H9 (cell line): ENCODE data around the gene CSDE1. TPM values are rescaled to one million over a fixed set of nuclear protein-coding genes. Genes with fewer than 3 reads are reported as not detected.

Experiments used
- DNase-seq: peaks from one replicate; pipeline ENCODE4 v3.0.0-alpha.2; 2017
- H2AFZ ChIP-seq: one replicate; pipeline ENCODE4 v1.6.1; 2013; ENCODE audit warnings: mild to moderate bottlenecking, low read length, control low read depth, moderate library complexity
- H2AK5ac ChIP-seq: 2 replicates; pipeline ENCODE4 v1.6.1; 2013; ENCODE audit warnings: low read length, control low read depth, mixed read lengths; ENCODE audit not compliant: insufficient read length
- H2BK120ac ChIP-seq: one replicate; pipeline ENCODE4 v1.6.1; 2013; ENCODE audit warnings: low read depth, mild to moderate bottlenecking, low read length, control low read depth, inconsistent platforms; ENCODE audit not compliant: poor library complexity, severe bottlenecking
- H2BK12ac ChIP-seq: 2 replicates; pipeline ENCODE4 v1.6.1; 2013; ENCODE audit warnings: low read length, control low read depth, mixed read lengths, low read depth; ENCODE audit not compliant: insufficient read length
- H2BK15ac ChIP-seq: 2 replicates; pipeline ENCODE4 v1.6.1; 2013; ENCODE audit warnings: low read depth, low read length, control low read depth
- H2BK20ac ChIP-seq: one replicate; pipeline ENCODE4 v1.6.1; 2013; ENCODE audit warnings: low read depth, mild to moderate bottlenecking, low read length, control low read depth, inconsistent platforms; ENCODE audit not compliant: poor library complexity, severe bottlenecking
- H2BK5ac ChIP-seq: 2 replicates; pipeline ENCODE4 v1.6.1; 2013; ENCODE audit warnings: low read length, control low read depth, mixed read lengths; ENCODE audit not compliant: insufficient read length
- H3K14ac ChIP-seq: 2 replicates; pipeline ENCODE4 v1.6.1; 2013; ENCODE audit warnings: low read length, control low read depth; ENCODE audit not compliant: insufficient read depth
- H3K18ac ChIP-seq: 2 replicates; pipeline ENCODE4 v1.6.1; 2013; ENCODE audit warnings: low read depth, mild to moderate bottlenecking, mixed read lengths, low read length, control low read depth; ENCODE audit not compliant: insufficient read length
- H3K23ac ChIP-seq: 2 replicates; pipeline ENCODE4 v1.6.1; 2013; ENCODE audit warnings: low read length, control low read depth, mixed read lengths, low read depth; ENCODE audit not compliant: insufficient read length
- H3K23me2 ChIP-seq: 2 replicates; pipeline ENCODE4 v1.6.1; 2013; ENCODE audit warnings: low read depth, mild to moderate bottlenecking, mixed read lengths, low read length, control low read depth; ENCODE audit not compliant: insufficient read length, poor library complexity, severe bottlenecking
- H3K27ac ChIP-seq: 2 replicates; pipeline ENCODE4 v1.5.1; 2013; ENCODE audit warnings: low read length, control low read depth, mixed read lengths, low read depth; ENCODE audit not compliant: insufficient read length
- H3K27me3 ChIP-seq: 2 replicates; pipeline ENCODE4 v1.6.1; 2013; ENCODE audit warnings: low read length, control low read depth, inconsistent platforms; ENCODE audit not compliant: insufficient read depth
- H3K4ac ChIP-seq: 2 replicates; pipeline ENCODE4 v1.6.1; 2013; ENCODE audit warnings: low read depth, mild to moderate bottlenecking, control low read depth, inconsistent platforms, low read length, moderate library complexity
- H3K4me1 ChIP-seq: 2 replicates; pipeline ENCODE4 v1.6.1; 2013; ENCODE audit warnings: low read length, control low read depth, inconsistent platforms; ENCODE audit not compliant: insufficient read depth
- H3K4me2 ChIP-seq: 2 replicates; pipeline ENCODE4 v1.6.1; 2013; ENCODE audit warnings: low read length, control low read depth, mixed read lengths; ENCODE audit not compliant: insufficient read length, insufficient read depth
- H3K56ac ChIP-seq: 2 replicates; pipeline ENCODE4 v1.6.1; 2013; ENCODE audit warnings: low read depth, mild to moderate bottlenecking, mixed read lengths, low read length, control low read depth; ENCODE audit not compliant: insufficient read length
- H3K79me1 ChIP-seq: 2 replicates; pipeline ENCODE4 v1.6.1; 2013; ENCODE audit warnings: low read depth, mild to moderate bottlenecking, moderate library complexity, low read length, control low read depth, inconsistent platforms; ENCODE audit not compliant: insufficient read depth, poor library complexity, severe bottlenecking
- H3K79me2 ChIP-seq: 2 replicates; pipeline ENCODE4 v1.6.1; 2013; ENCODE audit warnings: low read length, control low read depth, inconsistent platforms; ENCODE audit not compliant: insufficient read depth
- H3K9ac ChIP-seq: 2 replicates; pipeline ENCODE4 v1.6.1; 2013; ENCODE audit warnings: low read length, control low read depth, mixed read lengths; ENCODE audit not compliant: insufficient read length; ENCODE audit errors: extremely low read depth
- H3K9me3 ChIP-seq: one replicate; pipeline ENCODE4 v1.6.1; 2013; ENCODE audit warnings: low read depth, low read length, inconsistent platforms; ENCODE audit not compliant: control insufficient read depth
- H3T11ph ChIP-seq: one replicate; pipeline ENCODE4 v1.6.1; 2013; ENCODE audit warnings: mild to moderate bottlenecking, low read length, control low read depth, inconsistent platforms
- H4K20me1 ChIP-seq: one replicate; pipeline ENCODE4 v1.6.1; 2013; ENCODE audit not compliant: control insufficient read depth, insufficient read length, insufficient read depth
- H4K5ac ChIP-seq: 2 replicates; pipeline ENCODE4 v1.6.1; 2013; ENCODE audit warnings: low read depth, mild to moderate bottlenecking, mixed read lengths, low read length, control low read depth; ENCODE audit not compliant: insufficient read length
- H4K8ac ChIP-seq: replicated peaks from 2 replicates; pipeline ENCODE4 v1.6.1; 2013; ENCODE audit warnings: low read length, control low read depth, mixed read lengths, low read depth; ENCODE audit not compliant: insufficient read length
- H4K91ac ChIP-seq: 2 replicates; pipeline ENCODE4 v1.6.1; 2013; ENCODE audit warnings: low read depth, mild to moderate bottlenecking, moderate library complexity, mixed read lengths, low read length, control low read depth; ENCODE audit not compliant: insufficient read length
- H3K27ac Mint-ChIP-seq, 3 experiments: 2 replicates in 2 of 3; 3 replicates in 1 of 3; pipeline ENCODE4 v1.8.0; 2020 to 2021; ENCODE audit warnings: mixed read lengths in 3 of 3, mild to moderate bottlenecking in 1 of 3, moderate library complexity in 1 of 3
- H3K27me3 Mint-ChIP-seq: 2 replicates; pipeline ENCODE4 v1.8.0; 2021; ENCODE audit warnings: low read depth, mild to moderate bottlenecking, moderate library complexity, mixed read lengths
- H3K36me3 Mint-ChIP-seq, 3 experiments: 2 replicates in 2 of 3; 3 replicates in 1 of 3; pipeline ENCODE4 v1.8.0; 2020 to 2021; ENCODE audit warnings: low read depth in 3 of 3, mixed read lengths in 3 of 3; ENCODE audit not compliant: insufficient read depth in 1 of 3
- H3K4me1 Mint-ChIP-seq, 2 experiments: 2 replicates each; pipeline ENCODE4 v1.8.0; 2020; ENCODE audit warnings: mixed read lengths in 2 of 2
- H3K4me3 Mint-ChIP-seq, 2 experiments: 2 replicates in 1 of 2; 3 replicates in 1 of 2; pipeline ENCODE4 v1.8.0; 2020 to 2021; ENCODE audit warnings: mild to moderate bottlenecking in 2 of 2, mixed read lengths in 2 of 2, moderate library complexity in 1 of 2
- H3K9me3 Mint-ChIP-seq, 2 experiments: 2 replicates in 1 of 2; 3 replicates in 1 of 2; pipeline ENCODE4 v1.8.0; 2020; ENCODE audit warnings: mild to moderate bottlenecking in 2 of 2, mixed read lengths in 2 of 2, moderate library complexity in 1 of 2
- WGBS: extraction: QIAGEN DNeasy Blood & Tissue Kit; methylation state at CpG from one replicate; pipeline ENCODE4 v1.1.7; 2013; ENCODE audit warnings: missing lambda C conversion rate, low lambda C conversion rate, mixed read lengths; ENCODE audit not compliant: insufficient read length; ENCODE audit errors: extremely low coverage; 5-methylcytosine and 5-hydroxymethylcytosine counted together
- total RNA-seq: library from RNA; stranded (reverse); gene quantifications from 2 replicates; pipeline ENCODE4 v1.2.1, GENCODE V29; 2021
- TF ChIP-seq, protein P1 (sequence below): fragments of 200-600 bp; sonication (generic); conservative IDR thresholded peaks from 3 replicates; pipeline ENCODE4 v1.8.0; 2021; ENCODE audit warnings: antibody characterized with exemption, mild to moderate bottlenecking

Gene CSDE1
- total RNA-seq, 1 experiment from 2014 or later, result 645 TPM

DNA sequence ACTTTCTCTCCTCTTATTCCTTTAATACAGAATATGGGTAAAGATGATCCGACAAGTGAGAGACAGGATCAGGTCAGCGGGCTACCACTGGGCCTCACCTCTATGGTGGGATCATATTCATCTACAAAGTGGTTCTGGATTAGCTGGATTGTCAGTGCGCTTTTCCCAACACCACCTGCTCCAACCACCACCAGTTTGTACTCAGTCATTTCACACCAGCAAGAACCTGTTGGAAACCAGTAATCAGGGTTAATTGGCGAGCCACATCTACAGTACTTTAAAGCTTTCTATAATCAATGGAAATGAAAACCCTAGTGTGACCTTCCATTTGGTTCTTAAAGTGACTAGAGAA is 41.9 kb downstream of the CSDE1 start:
- no peaks in the 10 kb centered on the region for H3K79me1 ChIP-seq
- H3T11ph ChIP-seq, result no peak overlapping the region
- no peaks in the 10 kb centered on the region for H3K4me1 ChIP-seq
- no peaks in the 10 kb centered on the region for H3K27me3 ChIP-seq
- no peak for DNase-seq
- H2BK20ac ChIP-seq, result no peak overlapping the region
- H3K36me3 Mint-ChIP-seq, result peaks cover 21 to 76% (median 66%) of the 10 kb centered on the region in 3 experiments; a peak in 6 of 7 replicates
- H4K5ac ChIP-seq, result peak overlapping the region; percentile 34
- H3K27ac Mint-ChIP-seq, result peak overlapping the region; percentile 58 to 100 (median 100); a peak in 5 of 7 replicates
- no peak overlapping the region for H2AFZ ChIP-seq
- H2BK120ac ChIP-seq, result no peak overlapping the region
- H3K79me2 ChIP-seq, result peaks cover 4% of the 10 kb centered on the region; the same call in 1 of the 2 replicates
- H2BK12ac ChIP-seq, result no peak overlapping the region
- no peaks in the 10 kb centered on the region for H4K20me1 ChIP-seq
- H3K4ac ChIP-seq, result peak overlapping the region; percentile 89; the same call in 1 of the 2 replicates
- no peak overlapping the region for H4K8ac ChIP-seq
- peak overlapping the region; percentile 89 for H3K18ac ChIP-seq
- H2BK5ac ChIP-seq, result no peak overlapping the region
- TF ChIP-seq, protein P1, sequence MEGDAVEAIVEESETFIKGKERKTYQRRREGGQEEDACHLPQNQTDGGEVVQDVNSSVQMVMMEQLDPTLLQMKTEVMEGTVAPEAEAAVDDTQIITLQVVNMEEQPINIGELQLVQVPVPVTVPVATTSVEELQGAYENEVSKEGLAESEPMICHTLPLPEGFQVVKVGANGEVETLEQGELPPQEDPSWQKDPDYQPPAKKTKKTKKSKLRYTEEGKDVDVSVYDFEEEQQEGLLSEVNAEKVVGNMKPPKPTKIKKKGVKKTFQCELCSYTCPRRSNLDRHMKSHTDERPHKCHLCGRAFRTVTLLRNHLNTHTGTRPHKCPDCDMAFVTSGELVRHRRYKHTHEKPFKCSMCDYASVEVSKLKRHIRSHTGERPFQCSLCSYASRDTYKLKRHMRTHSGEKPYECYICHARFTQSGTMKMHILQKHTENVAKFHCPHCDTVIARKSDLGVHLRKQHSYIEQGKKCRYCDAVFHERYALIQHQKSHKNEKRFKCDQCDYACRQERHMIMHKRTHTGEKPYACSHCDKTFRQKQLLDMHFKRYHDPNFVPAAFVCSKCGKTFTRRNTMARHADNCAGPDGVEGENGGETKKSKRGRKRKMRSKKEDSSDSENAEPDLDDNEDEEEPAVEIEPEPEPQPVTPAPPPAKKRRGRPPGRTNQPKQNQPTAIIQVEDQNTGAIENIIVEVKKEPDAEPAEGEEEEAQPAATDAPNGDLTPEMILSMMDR, result no peak
- H2AK5ac ChIP-seq, result no peak overlapping the region
- peak overlapping the region; percentile 97 to 99 for H3K4me3 Mint-ChIP-seq
- no peaks in the 10 kb centered on the region for H3K27me3 Mint-ChIP-seq
- H3K9me3 ChIP-seq, result no peaks in the 10 kb centered on the region
- peaks cover 9 to 14% of the 10 kb centered on the region in 2 experiments for H3K4me1 Mint-ChIP-seq
- peak overlapping the region; percentile 86 for H3K4me2 ChIP-seq
- WGBS, result no CpG with 5 or more reads among the region's 4 CpGs
- peak overlapping the region; percentile 15 for H3K56ac ChIP-seq
- peak overlapping the region; percentile 96 for H3K9ac ChIP-seq
- no peak overlapping the region for H4K91ac ChIP-seq
- H2BK15ac ChIP-seq, result no peak overlapping the region
- no peak overlapping the region for H3K27ac ChIP-seq
- H3K14ac ChIP-seq, result peak overlapping the region; percentile 80; the same call in 1 of the 2 replicates
- no peak overlapping the region for H3K23ac ChIP-seq
- no peaks in the 10 kb centered on the region for H3K9me3 Mint-ChIP-seq
- H3K23me2 ChIP-seq, result peaks cover 4% of the 10 kb centered on the region
